ENCODE measurements around the gene CTNNBIP1. TPM values are rescaled to one million over a fixed set of nuclear protein-coding genes. Genes with fewer than 3 reads are reported as not detected.

CTNNBIP1 gene
- polyA plus RNA-seq, 3 donors = 26.2 to 26.8 (median 26.3) TPM

DNA sequence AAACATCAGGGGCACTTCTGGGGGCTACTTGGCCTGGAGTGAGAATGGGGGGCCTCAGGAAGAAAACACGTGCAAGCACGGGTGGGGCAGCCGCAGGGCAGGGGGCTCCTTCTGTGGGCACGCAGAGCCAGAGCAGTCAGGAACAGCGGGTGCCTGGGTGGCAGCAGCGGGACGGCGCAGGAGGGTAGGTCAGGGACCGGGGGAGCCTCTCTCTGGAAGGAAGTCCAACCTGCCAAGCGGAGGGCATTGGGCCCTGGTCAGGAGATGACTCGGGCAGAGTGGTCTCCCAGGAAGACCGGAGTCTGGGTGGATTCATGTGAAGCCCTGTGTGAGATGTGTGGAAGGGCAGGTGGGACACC is 27.1 kb downstream of the CTNNBIP1 start:
- Mint-ChIP-seq H3K27ac (peak overlapping the region in 4 of 7 donors; percentile 20 to 81 (median 46)), H3K27me3 (ENCODE audit: low read depth in 3 of 3) (no peaks in the 10 kb centered on the region), H3K4me1 (peaks cover 5% of the 10 kb centered on the region), H3K9me3 (no peaks in the 10 kb centered on the region), H3K36me3 (peaks cover 44 to 60% of the 10 kb centered on the region in 2 donors), H3K4me3 (no peak overlapping the region)
- no peak for DNase-seq
- no peaks in the 10 kb centered on the region for H3K4me1 ChIP-seq (ENCODE audit: control insufficient read depth in 1 of 2, insufficient read depth in 2 of 2, low read length in 2 of 2)
- peaks cover 23% of the 10 kb centered on the region for H3K79me2 ChIP-seq (ENCODE audit: insufficient read depth, low read length)
- peaks cover 11 to 42% of the 10 kb centered on the region in 2 donors for H3K36me3 ChIP-seq (replicated peaks in 1 of 2; ENCODE audit: control insufficient read depth in 1 of 2, insufficient read depth in 2 of 2, low read length in 2 of 2)
- H3K27me3 ChIP-seq (ENCODE audit: control insufficient read depth in 2 of 2, insufficient read depth in 2 of 2, low read length in 2 of 2) = no peaks in the 10 kb centered on the region
- no peaks in the 10 kb centered on the region for H3K9me3 ChIP-seq (replicated peaks in 1 of 2; ENCODE audit: control insufficient read depth in 1 of 2, insufficient read depth in 1 of 2, low read length in 2 of 2)
- H3K27ac ChIP-seq (ENCODE audit: low read depth in 1 of 2, low read length in 2 of 2) = no peak overlapping the region
- H4K20me1 ChIP-seq (ENCODE audit: insufficient read depth, low read length) = no peaks in the 10 kb centered on the region
- WGBS (ENCODE audit: insufficient coverage) = 86% methylated on average over 12 of the region's 12 CpGs
- no peak for TF ChIP-seq CTCF (IDR thresholded peaks at IDR 0.05)
- intact Hi-C loops (cut with micrococcal nuclease) = no loop called here
- H3K4me3 ChIP-seq (replicated peaks in 1 of 3; ENCODE audit: low read depth in 2 of 3, low read length in 3 of 3) = no peak overlapping the region
- H2AFZ ChIP-seq (ENCODE audit: insufficient read depth, low read depth, low read length, poor library complexity, severe bottlenecking) = no peak overlapping the region
- no peak overlapping the region for H3K4me2 ChIP-seq (replicated peaks; ENCODE audit: extremely low read depth, low read length, poor library complexity, severe bottlenecking)
- H3K9ac ChIP-seq (ENCODE audit: insufficient read depth, low read length, poor library complexity, severe bottlenecking) = no peak overlapping the region

DNA sequence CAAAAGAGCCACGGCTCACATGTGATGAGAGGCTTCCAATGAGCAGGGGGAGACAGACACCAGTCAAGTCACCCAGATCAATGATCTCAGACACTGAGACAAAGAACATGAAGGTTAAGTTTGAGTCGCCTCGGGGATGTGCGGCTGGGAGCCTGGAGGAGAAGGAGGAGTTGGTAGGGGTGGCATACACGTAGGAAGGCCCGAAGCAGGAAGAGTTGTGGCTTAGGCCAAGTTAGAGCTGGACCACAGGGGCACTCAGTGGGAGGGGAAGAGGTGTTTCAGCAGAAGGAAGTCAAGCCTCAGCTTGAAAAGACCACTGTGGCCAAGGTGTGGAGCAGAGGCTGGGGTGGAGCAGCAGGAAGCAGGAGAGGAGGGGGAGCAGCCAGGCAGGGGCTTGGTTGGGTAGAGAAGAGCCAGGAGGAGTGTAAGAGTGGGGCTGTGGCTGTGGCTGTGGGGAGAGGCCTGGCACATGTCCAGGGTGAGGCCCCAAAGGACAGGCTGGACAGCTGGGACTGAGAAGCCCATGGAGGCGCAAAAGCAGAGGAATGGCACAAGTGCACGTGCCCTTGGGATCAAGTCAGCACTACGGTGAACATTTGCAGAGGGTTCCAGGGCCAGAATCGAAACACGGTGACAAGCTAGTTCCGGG is 27.6 kb downstream of the CTNNBIP1 start:
- no peaks in the 10 kb centered on the region for H3K9me3 ChIP-seq (replicated peaks in 1 of 2; ENCODE audit: control insufficient read depth in 1 of 2, insufficient read depth in 1 of 2, low read length in 2 of 2)
- no peak overlapping the region for H3K9ac ChIP-seq (ENCODE audit: insufficient read depth, low read length, poor library complexity, severe bottlenecking)
- no peaks in the 10 kb centered on the region for H3K27me3 ChIP-seq (ENCODE audit: control insufficient read depth in 2 of 2, insufficient read depth in 2 of 2, low read length in 2 of 2)
- H3K79me2 ChIP-seq (ENCODE audit: insufficient read depth, low read length) = peaks cover 23% of the 10 kb centered on the region
- no peak overlapping the region for H3K4me3 ChIP-seq (replicated peaks in 1 of 3; ENCODE audit: low read depth in 2 of 3, low read length in 3 of 3)
- no peak overlapping the region for H3K4me3 Mint-ChIP-seq
- H3K36me3 ChIP-seq (replicated peaks in 1 of 2; ENCODE audit: control insufficient read depth in 1 of 2, insufficient read depth in 2 of 2, low read length in 2 of 2) = peaks cover 14 to 47% of the 10 kb centered on the region in 2 donors
- H3K4me1 Mint-ChIP-seq = peaks cover 5% of the 10 kb centered on the region
- H3K27me3 Mint-ChIP-seq (ENCODE audit: low read depth in 3 of 3) = no peaks in the 10 kb centered on the region
- H3K4me2 ChIP-seq (replicated peaks; ENCODE audit: extremely low read depth, low read length, poor library complexity, severe bottlenecking) = no peak overlapping the region
- no peak overlapping the region for H3K27ac ChIP-seq (ENCODE audit: low read depth in 1 of 2, low read length in 2 of 2)
- H2AFZ ChIP-seq (ENCODE audit: insufficient read depth, low read depth, low read length, poor library complexity, severe bottlenecking) = no peak overlapping the region
- no peak for DNase-seq
- WGBS (ENCODE audit: insufficient coverage) = 57% methylated on average over 12 of the region's 12 CpGs
- intact Hi-C loops (cut with micrococcal nuclease) = no loop called here
- H3K36me3 Mint-ChIP-seq = peaks cover 44 to 60% of the 10 kb centered on the region in 2 donors
- TF ChIP-seq CTCF (IDR thresholded peaks at IDR 0.05) = no peak
- peak overlapping the region in 3 of 7 donors; percentile 35 to 65 (median 38) for H3K27ac Mint-ChIP-seq
- no peaks in the 10 kb centered on the region for H3K9me3 Mint-ChIP-seq
- no peaks in the 10 kb centered on the region for H4K20me1 ChIP-seq (ENCODE audit: insufficient read depth, low read length)
- no peaks in the 10 kb centered on the region for H3K4me1 ChIP-seq (ENCODE audit: control insufficient read depth in 1 of 2, insufficient read depth in 2 of 2, low read length in 2 of 2)

All from CD14-positive monocyte (primary cell).